ENCODE data around the gene PDZD8. TPM values are rescaled to one million over a fixed set of nuclear protein-coding genes. Genes with fewer than 3 reads are reported as not detected.

The PDZD8 gene
- total RNA-seq, 1 donor from 2014 or later = 20.1 TPM

DNA sequence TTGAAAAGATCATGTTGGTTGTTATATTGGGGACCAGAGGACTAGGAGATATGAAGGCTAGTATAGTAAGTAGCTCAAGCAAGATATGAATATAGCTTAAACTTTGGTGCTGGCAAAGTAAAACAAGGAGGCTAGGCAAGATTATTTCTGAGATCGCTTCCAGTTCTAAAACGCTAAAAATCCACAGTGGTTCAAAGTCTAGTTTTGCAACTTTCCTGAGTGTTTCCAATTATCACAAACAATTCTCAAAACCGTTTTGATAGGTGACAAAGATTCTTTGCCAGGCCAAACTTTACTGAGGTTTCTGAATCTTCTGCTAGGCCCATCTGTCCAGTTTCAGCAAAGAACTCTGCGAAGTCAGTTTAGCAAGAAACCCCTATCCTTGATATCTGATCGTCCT, 35.3 kb downstream of the PDZD8 start:
- DNase-seq (ENCODE audit: low spot score) = no peak
- peaks cover 1% of the 10 kb centered on the region for H3K4me1 ChIP-seq
- no peaks in the 10 kb centered on the region for H3K27me3 Mint-ChIP-seq (ENCODE audit: insufficient read depth, low read depth)
- no peaks in the 10 kb centered on the region for H3F3A ChIP-seq (ENCODE audit: low read depth)
- TF ChIP-seq EZH2 (IDR thresholded peaks at IDR 0.05) (no peak), EZH2phosphoT487 (IDR thresholded peaks at IDR 0.05) (no peak)
- TF ChIP-seq, protein P1, sequence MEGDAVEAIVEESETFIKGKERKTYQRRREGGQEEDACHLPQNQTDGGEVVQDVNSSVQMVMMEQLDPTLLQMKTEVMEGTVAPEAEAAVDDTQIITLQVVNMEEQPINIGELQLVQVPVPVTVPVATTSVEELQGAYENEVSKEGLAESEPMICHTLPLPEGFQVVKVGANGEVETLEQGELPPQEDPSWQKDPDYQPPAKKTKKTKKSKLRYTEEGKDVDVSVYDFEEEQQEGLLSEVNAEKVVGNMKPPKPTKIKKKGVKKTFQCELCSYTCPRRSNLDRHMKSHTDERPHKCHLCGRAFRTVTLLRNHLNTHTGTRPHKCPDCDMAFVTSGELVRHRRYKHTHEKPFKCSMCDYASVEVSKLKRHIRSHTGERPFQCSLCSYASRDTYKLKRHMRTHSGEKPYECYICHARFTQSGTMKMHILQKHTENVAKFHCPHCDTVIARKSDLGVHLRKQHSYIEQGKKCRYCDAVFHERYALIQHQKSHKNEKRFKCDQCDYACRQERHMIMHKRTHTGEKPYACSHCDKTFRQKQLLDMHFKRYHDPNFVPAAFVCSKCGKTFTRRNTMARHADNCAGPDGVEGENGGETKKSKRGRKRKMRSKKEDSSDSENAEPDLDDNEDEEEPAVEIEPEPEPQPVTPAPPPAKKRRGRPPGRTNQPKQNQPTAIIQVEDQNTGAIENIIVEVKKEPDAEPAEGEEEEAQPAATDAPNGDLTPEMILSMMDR (IDR thresholded peaks at IDR 0.05) = no peak
- no peaks in the 10 kb centered on the region for H4K20me1 ChIP-seq (ENCODE audit: low read depth)
- no peak overlapping the region for H2AFZ ChIP-seq (replicated peaks)
- H3K27ac Mint-ChIP-seq = no peak overlapping the region
- no peaks in the 10 kb centered on the region for H3K36me3 ChIP-seq
- no peak overlapping the region for H3K4me3 Mint-ChIP-seq
- H3K79me2 ChIP-seq (ENCODE audit: low read depth) = peaks cover 42% of the 10 kb centered on the region
- H3K4me2 ChIP-seq = no peak overlapping the region
- peaks cover 25% of the 10 kb centered on the region for H3K36me3 Mint-ChIP-seq
- H3K9ac ChIP-seq = no peak overlapping the region
- H3K9me3 Mint-ChIP-seq = peaks cover 10% of the 10 kb centered on the region
- peaks cover under 1% of the 10 kb centered on the region for H3K4me1 Mint-ChIP-seq
- no peaks in the 10 kb centered on the region for H3K27me3 ChIP-seq
- H3K4me3 ChIP-seq = no peak overlapping the region
- H3K27ac ChIP-seq = no peak overlapping the region
- no peaks in the 10 kb centered on the region for H3K9me3 ChIP-seq (ENCODE audit: low read depth)

DNA sequence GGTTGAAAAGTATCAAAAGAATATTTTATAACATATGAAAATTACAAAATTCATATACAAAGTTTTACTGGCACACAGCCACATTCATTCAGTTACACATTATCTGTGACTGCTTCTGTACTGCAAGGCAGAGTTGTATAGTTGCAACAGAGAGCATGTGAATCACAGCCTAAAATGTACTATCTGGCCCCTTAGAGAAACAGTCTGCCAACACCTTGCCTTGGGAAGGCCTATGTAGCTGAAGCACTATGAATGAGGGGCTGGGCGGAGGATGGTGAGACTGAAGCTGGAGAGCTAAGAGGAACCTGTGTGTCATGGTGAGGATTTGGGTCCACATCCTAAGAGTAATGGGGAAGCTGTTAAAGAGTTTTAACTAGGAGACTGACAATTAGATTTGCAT, 35.7 kb downstream of the PDZD8 start:
- Histone ChIP-seq H2AFZ (replicated peaks) (no peak overlapping the region), H3K9me3 (ENCODE audit: low read depth) (no peaks in the 10 kb centered on the region), H3K9ac (no peak overlapping the region), H4K20me1 (ENCODE audit: low read depth) (no peaks in the 10 kb centered on the region), H3K4me1 (no peaks in the 10 kb centered on the region), H3F3A (ENCODE audit: low read depth) (no peaks in the 10 kb centered on the region), H3K79me2 (ENCODE audit: low read depth) (peaks cover 42% of the 10 kb centered on the region), H3K4me2 (no peak overlapping the region), H3K27ac (no peak overlapping the region), H3K27me3 (no peaks in the 10 kb centered on the region), H3K36me3 (no peaks in the 10 kb centered on the region), H3K4me3 (no peak overlapping the region)
- no peaks in the 10 kb centered on the region for H3K4me1 Mint-ChIP-seq
- H3K36me3 Mint-ChIP-seq = peaks cover 29% of the 10 kb centered on the region
- H3K9me3 Mint-ChIP-seq = peaks cover 14% of the 10 kb centered on the region
- no peak overlapping the region for H3K4me3 Mint-ChIP-seq
- H3K27me3 Mint-ChIP-seq (ENCODE audit: insufficient read depth, low read depth) = no peaks in the 10 kb centered on the region
- DNase-seq (ENCODE audit: low spot score) = no peak
- TF ChIP-seq, protein P1 (IDR thresholded peaks at IDR 0.05) = no peak
- TF ChIP-seq EZH2phosphoT487 (IDR thresholded peaks at IDR 0.05) = no peak
- TF ChIP-seq EZH2 (IDR thresholded peaks at IDR 0.05) = no peak
- no peak overlapping the region for H3K27ac Mint-ChIP-seq

DNA sequence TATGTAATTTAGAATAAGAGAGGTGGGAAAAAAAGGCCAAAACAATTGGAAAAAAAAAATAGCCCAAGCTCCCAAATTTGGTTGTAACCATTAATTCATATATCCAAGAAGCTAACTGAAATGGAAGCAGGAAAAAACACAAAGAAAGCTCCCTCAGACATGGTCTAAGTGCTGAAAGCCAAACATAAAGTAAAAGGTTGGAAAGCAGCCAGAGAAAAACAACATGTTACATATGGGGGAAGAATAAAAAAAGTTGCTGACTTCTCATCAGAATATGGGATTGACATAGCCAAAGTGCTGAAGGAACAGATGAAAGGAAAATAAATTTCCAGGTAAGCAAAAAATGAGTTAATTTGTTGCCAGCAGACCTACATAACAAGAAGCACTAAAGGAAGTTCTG, 40.3 kb downstream of the PDZD8 start:
- Mint-ChIP-seq H3K4me1 (no peaks in the 10 kb centered on the region), H3K27me3 (ENCODE audit: insufficient read depth, low read depth) (no peaks in the 10 kb centered on the region), H3K9me3 (peaks cover 21% of the 10 kb centered on the region), H3K27ac (no peak overlapping the region), H3K4me3 (no peak overlapping the region), H3K36me3 (peaks cover 37% of the 10 kb centered on the region)
- no peak overlapping the region for H3K9ac ChIP-seq
- H3K27me3 ChIP-seq = no peaks in the 10 kb centered on the region
- H3K79me2 ChIP-seq (ENCODE audit: low read depth) = peaks cover 33% of the 10 kb centered on the region
- no peaks in the 10 kb centered on the region for H3K36me3 ChIP-seq
- H2AFZ ChIP-seq (replicated peaks) = no peak overlapping the region
- no peaks in the 10 kb centered on the region for H3K4me1 ChIP-seq
- DNase-seq (ENCODE audit: low spot score) = no peak
- TF ChIP-seq EZH2phosphoT487 (IDR thresholded peaks at IDR 0.05) (no peak), EZH2 (IDR thresholded peaks at IDR 0.05) (no peak)
- TF ChIP-seq, protein P1 (IDR thresholded peaks at IDR 0.05) = no peak
- no peaks in the 10 kb centered on the region for H3K9me3 ChIP-seq (ENCODE audit: low read depth)
- no peaks in the 10 kb centered on the region for H3F3A ChIP-seq (ENCODE audit: low read depth)
- H3K27ac ChIP-seq = no peak overlapping the region
- no peak overlapping the region for H3K4me2 ChIP-seq
- no peak overlapping the region for H3K4me3 ChIP-seq
- no peaks in the 10 kb centered on the region for H4K20me1 ChIP-seq (ENCODE audit: low read depth)
